H1 (cell line): ENCODE data around the gene ROR1. TPM values are rescaled to one million over a fixed set of nuclear protein-coding genes. Genes with fewer than 3 reads are reported as not detected.

Experiments used
- CTCF ChIA-PET: fragments of 300-600 bp; sonication (Branson Sonifier 250); formaldehyde crosslinking; loops from one replicate; lab custom pipeline; 2021; ENCODE audit not compliant: partially characterized antibody; lab: Charles Lee
- POLR2A ChIA-PET: fragments of 300-600 bp; sonication (Branson Sonifier 250); formaldehyde crosslinking; loops from one replicate; lab custom pipeline; 2021; ENCODE audit warnings: inconsistent platforms; ENCODE audit not compliant: partially characterized antibody; lab: Charles Lee
- DNase-seq, 2 experiments: peaks; one replicate each; pipeline versions ENCODE4 v3.0.0 to v3.0.0-alpha.2; 2010 to 2022; ENCODE audit warnings: low spot score in 2 of 2, low read depth in 1 of 2, mixed read lengths in 1 of 2
- FAIRE-seq: peaks from 2 replicates; lab custom pipeline; 2011; peaks lifted over from hg19 to GRCh38; lab: Jason Lieb, UNC
- H2AFZ ChIP-seq: 2 replicates; pipeline ENCODE4 v1.8.1; 2012; ENCODE audit warnings: low read length, inconsistent platforms
- H2AK5ac ChIP-seq: 2 replicates; pipeline ENCODE4 v1.6.1; 2013; ENCODE audit warnings: low read depth, low read length
- H2BK120ac ChIP-seq: replicated peaks from 2 replicates; pipeline ENCODE3; 2013; ENCODE audit warnings: low read depth, low read length, inconsistent platforms
- H2BK12ac ChIP-seq: 2 replicates; pipeline ENCODE4 v1.6.1; 2013; ENCODE audit warnings: low read depth, low read length
- H2BK15ac ChIP-seq: 2 replicates; pipeline ENCODE4 v1.6.1; 2013; ENCODE audit warnings: low read length
- H2BK20ac ChIP-seq: 2 replicates; pipeline ENCODE4 v1.6.1; 2013; ENCODE audit warnings: low read length
- H2BK5ac ChIP-seq: 2 replicates; pipeline ENCODE4 v1.6.1; 2013; ENCODE audit warnings: low read depth, low read length
- H3K14ac ChIP-seq: 2 replicates; pipeline ENCODE4 v1.6.1; 2013; ENCODE audit warnings: inconsistent platforms; ENCODE audit not compliant: insufficient read length
- H3K18ac ChIP-seq: 2 replicates; pipeline ENCODE4 v1.6.1; 2013; ENCODE audit warnings: low read length; ENCODE audit errors: extremely low read depth
- H3K23ac ChIP-seq: 2 replicates; pipeline ENCODE4 v1.6.1; 2013; ENCODE audit warnings: inconsistent platforms; ENCODE audit not compliant: insufficient read length
- H3K23me2 ChIP-seq: 2 replicates; pipeline ENCODE4 v1.6.1; 2013; ENCODE audit warnings: low read depth, low read length
- H3K27ac ChIP-seq: 2 replicates; pipeline ENCODE4 v1.6.1; 2011; ENCODE audit warnings: low read depth, low read length, inconsistent platforms
- H3K27me3 ChIP-seq, 4 experiments: replicated peaks in 1 of 4; 1 replicate in 1 of 4; 2 replicates in 3 of 4; pipeline versions ENCODE4 v1.6.1 to v1.8.1; 2011 to 2013; ENCODE audit warnings: low read length in 3 of 4, mild to moderate bottlenecking in 3 of 4, inconsistent platforms in 2 of 4, mixed read lengths in 2 of 4, moderate library complexity in 1 of 4; ENCODE audit not compliant: control insufficient read depth in 3 of 4, insufficient read depth in 3 of 4; ENCODE audit errors: extremely low read depth in 1 of 4
- H3K36me3 ChIP-seq, 4 experiments: 2 replicates each; pipeline versions ENCODE4 v1.6.1 to v1.8.1; 2011 to 2013; ENCODE audit warnings: mild to moderate bottlenecking in 4 of 4, low read length in 3 of 4, moderate library complexity in 2 of 4, control low read depth in 1 of 4, inconsistent platforms in 1 of 4; ENCODE audit not compliant: insufficient read depth in 4 of 4, control insufficient read depth in 2 of 4
- H3K4ac ChIP-seq: replicated peaks from 2 replicates; pipeline ENCODE3; 2013; ENCODE audit warnings: low read length, low read depth, mixed read lengths, inconsistent platforms; ENCODE audit not compliant: insufficient read length
- H3K4me1 ChIP-seq, 4 experiments: replicated peaks in 1 of 4; 1 replicate in 1 of 4; 2 replicates in 3 of 4; pipeline versions ENCODE4 v1.6.1 to v1.8.1; 2011 to 2013; ENCODE audit warnings: low read length in 3 of 4, inconsistent platforms in 2 of 4, mixed read lengths in 1 of 4; ENCODE audit not compliant: insufficient read depth in 4 of 4, control insufficient read depth in 3 of 4
- H3K4me2 ChIP-seq, 2 experiments: 2 replicates each; pipeline versions ENCODE4 v1.6.1 to v1.8.1; 2011 to 2013; ENCODE audit warnings: low read depth in 2 of 2, low read length in 2 of 2, control low read depth in 1 of 2, inconsistent platforms in 1 of 2, mild to moderate bottlenecking in 1 of 2; ENCODE audit not compliant: insufficient read depth in 1 of 2
- H3K4me3 ChIP-seq, 4 experiments: fragments of 200-600, 300-600 bp in 1 of 4; sonication (generic), shearing (Covaris generic), sonication (Bioruptor Twin) in 1 of 4; 2 replicates each; pipeline versions ENCODE4 v1.5.1 to v1.8.1; 2011 to 2016; ENCODE audit warnings: low read length in 4 of 4, low read depth in 3 of 4, control low read depth in 2 of 4, inconsistent platforms in 2 of 4, mild to moderate bottlenecking in 2 of 4, mixed read lengths in 1 of 4, moderate library complexity in 1 of 4; ENCODE audit not compliant: insufficient read depth in 2 of 4; ENCODE audit errors: extremely low read depth in 1 of 4
- H3K56ac ChIP-seq: replicated peaks from 2 replicates; pipeline ENCODE3; 2013; ENCODE audit warnings: low read depth, mild to moderate bottlenecking, mixed read lengths, low read length, inconsistent platforms; ENCODE audit not compliant: insufficient read length
- H3K79me1 ChIP-seq: 2 replicates; pipeline ENCODE4 v1.6.1; 2013; ENCODE audit warnings: low read depth, low read length, control low read depth
- H3K79me2 ChIP-seq, 2 experiments: 2 replicates each; pipeline versions ENCODE4 v1.6.1 to v1.8.1; 2012 to 2013; ENCODE audit warnings: low read length in 2 of 2, mild to moderate bottlenecking in 2 of 2, inconsistent platforms in 1 of 2; ENCODE audit not compliant: insufficient read depth in 2 of 2, control insufficient read depth in 1 of 2
- H3K9ac ChIP-seq, 4 experiments: replicated peaks in 1 of 4; 1 replicate in 1 of 4; 2 replicates in 3 of 4; pipeline versions ENCODE4 v1.6.1 to v1.8.1; 2011 to 2013; ENCODE audit warnings: low read depth in 3 of 4, low read length in 3 of 4, control low read depth in 2 of 4, mild to moderate bottlenecking in 2 of 4, moderate library complexity in 2 of 4, inconsistent platforms in 1 of 4; ENCODE audit errors: extremely low read depth in 1 of 4
- H3K9me3 ChIP-seq, 2 experiments: 2 replicates each; pipeline versions ENCODE4 v1.6.1 to v1.8.1; 2012 to 2013; ENCODE audit warnings: mild to moderate bottlenecking in 2 of 2, moderate library complexity in 2 of 2, control low read depth in 1 of 2, inconsistent platforms in 1 of 2, low read depth in 1 of 2, low read length in 1 of 2, mixed read lengths in 1 of 2; ENCODE audit not compliant: insufficient read depth in 2 of 2
- H4K20me1 ChIP-seq, 2 experiments: replicated peaks in 1 of 2; 2 replicates each; pipeline versions ENCODE3 to v1.8.1; 2011 to 2013; ENCODE audit warnings: inconsistent platforms in 2 of 2, low read length in 2 of 2, mild to moderate bottlenecking in 1 of 2; ENCODE audit not compliant: insufficient read depth in 2 of 2, control insufficient read depth in 1 of 2
- H4K5ac ChIP-seq: 2 replicates; pipeline ENCODE4 v1.6.1; 2013; ENCODE audit warnings: low read length, low read depth, mixed read lengths, inconsistent platforms; ENCODE audit not compliant: insufficient read length
- H4K8ac ChIP-seq: 2 replicates; pipeline ENCODE4 v1.8.0; 2013; ENCODE audit warnings: mild to moderate bottlenecking, moderate library complexity, low read length, inconsistent platforms; ENCODE audit not compliant: insufficient read depth; ENCODE audit errors: extremely low read depth
- H4K91ac ChIP-seq: replicated peaks from 2 replicates; pipeline ENCODE3; 2013; ENCODE audit warnings: low read length, mixed read lengths, inconsistent platforms; ENCODE audit not compliant: insufficient read length
- ATF2 ChIP-seq: IDR thresholded peaks from 2 replicates; pipeline ENCODE4 v1.6.1; 2012; ENCODE audit warnings: low read length, inconsistent platforms
- BRCA1 ChIP-seq: IDR thresholded peaks from 2 replicates; pipeline ENCODE4 v1.6.1; 2012; ENCODE audit warnings: low read depth, low read length, improper control_type of control experiment
- CEBPB ChIP-seq: IDR thresholded peaks from 2 replicates; pipeline ENCODE4 v1.6.1; 2012; ENCODE audit warnings: low read depth, low read length
- CHD1 ChIP-seq: IDR thresholded peaks from 2 replicates; pipeline ENCODE4 v1.6.1; 2012; ENCODE audit warnings: low read depth, low read length, improper control_type of control experiment
- CTBP2 ChIP-seq: IDR thresholded peaks from 2 replicates; pipeline ENCODE4 v1.7.0; 2011; ENCODE audit warnings: borderline replicate concordance, mild to moderate bottlenecking, moderate library complexity, mixed read lengths, low read length; ENCODE audit not compliant: insufficient read depth, insufficient read length
- JUN ChIP-seq: IDR thresholded peaks from 2 replicates; pipeline ENCODE4 v1.6.1; 2011; ENCODE audit warnings: low read depth, mild to moderate bottlenecking, improper control_type of control experiment, low read length
- MAX ChIP-seq: IDR thresholded peaks from 2 replicates; pipeline ENCODE4 v1.6.1; 2012; ENCODE audit warnings: inconsistent platforms
- NANOG ChIP-seq: IDR thresholded peaks from 2 replicates; pipeline ENCODE4 v1.6.1; 2011; ENCODE audit warnings: low read length, low read depth, mild to moderate bottlenecking, inconsistent platforms; ENCODE audit not compliant: insufficient read depth, poor library complexity, severe bottlenecking
- POLR2A ChIP-seq, 2 experiments: IDR thresholded peaks; 1 replicate in 1 of 2; 2 replicates in 1 of 2; pipeline ENCODE4 v1.6.1; 2011; ENCODE audit warnings: low read depth in 2 of 2, low read length in 2 of 2, mild to moderate bottlenecking in 2 of 2; ENCODE audit errors: control extremely low read depth in 1 of 2
- RBBP5 ChIP-seq: IDR thresholded peaks from 2 replicates; pipeline ENCODE4 v1.7.1; 2012; ENCODE audit warnings: low read depth, mild to moderate bottlenecking, inconsistent platforms, low read length, moderate library complexity, borderline replicate concordance
- SIN3A ChIP-seq, 2 experiments: IDR thresholded peaks in 1 of 2; conservative IDR thresholded peaks in 1 of 2; 2 replicates each; pipeline ENCODE4 v1.6.1; 2011 to 2012; ENCODE audit warnings: low read length in 2 of 2, improper control_type of control experiment in 1 of 2, low read depth in 1 of 2, mild to moderate bottlenecking in 1 of 2
- SIX5 ChIP-seq: IDR thresholded peaks from 2 replicates; pipeline ENCODE4 v1.6.1; 2011; ENCODE audit warnings: mild to moderate bottlenecking, low read depth, low read length
- TAF1 ChIP-seq: IDR thresholded peaks from 2 replicates; pipeline ENCODE4 v1.6.1; 2011; ENCODE audit warnings: mild to moderate bottlenecking, low read depth, low read length
- WGBS, 2 experiments: shearing (Covaris generic) in 1 of 2; methylation state at CpG; one replicate each; pipeline versions ENCODE4 v1.1.6 to v1.1.7; 2013 to 2015; ENCODE audit warnings: low lambda C conversion rate in 2 of 2, mixed read lengths in 2 of 2, inconsistent platforms in 1 of 2, low coverage in 1 of 2, missing lambda C conversion rate in 1 of 2; ENCODE audit not compliant: insufficient replicate concordance in 2 of 2, insufficient coverage in 1 of 2, insufficient read length in 1 of 2; ENCODE audit errors: extremely low coverage in 1 of 2, missing lambda C conversion rate in 1 of 2; 5-methylcytosine and 5-hydroxymethylcytosine counted together
- polyA plus RNA-seq, 7 experiments: library from polyadenylated mRNA; depleted of rRNA in 3 of 7; stranded (reverse) in 5 of 7; unstranded in 2 of 7; fragments of >200 nt in 5 of 7; fragments of 200-250 nt in 2 of 7; gene quantifications; 1 replicate in 5 of 7; 2 replicates in 1 of 7; 4 replicates in 1 of 7; pipeline versions ENCODE4 v1.2.1 to v1.2.3, GENCODE V29; 2011 to 2013; ENCODE audit warnings: missing spikeins in 2 of 7, mixed read lengths in 2 of 7
- total RNA-seq: library from RNA; stranded (reverse); fragmentation: NEBNext Ultra II Directional; extraction: Animal tissue kit (Norgen Biotek cat#: 25700); gene quantifications from 2 replicates; pipeline ENCODE4 v1.2.1, GENCODE V29; 2021

Gene ROR1
- total and polyA plus RNA-seq, 2 of the 8 experiments (the other 6 are each of a cell fraction or from before 2014, with no cell fraction given) = 33.6 to 73.6 TPM

GRCh38 chr1:64167176-64167575, 393.4 kb downstream of the ROR1 start:
- no peaks in the 10 kb centered on the region for H3K79me2 ChIP-seq
- H3K56ac ChIP-seq = no peak overlapping the region
- peaks cover 9 to 11% of the 10 kb centered on the region in 2 experiments; a peak in 2 of 4 replicates for H3K9me3 ChIP-seq
- H3K23me2 ChIP-seq = no peaks in the 10 kb centered on the region
- no peak overlapping the region for H3K4me3 ChIP-seq
- H3K14ac ChIP-seq = no peak overlapping the region
- H4K8ac ChIP-seq = no peak overlapping the region
- no peaks in the 10 kb centered on the region; a peak in 1 of 7 replicates for H3K4me1 ChIP-seq
- no peak overlapping the region for H3K23ac ChIP-seq
- peaks cover under 1 to 42% (median 18%) of the 10 kb centered on the region in 4 experiments; a peak in 5 of 8 replicates for H3K36me3 ChIP-seq
- ChIA-PET POLR2A (no interaction called here), CTCF (interaction anchor here (1.2 to 1.9 kb wide), 3 partner anchors 249 to 492 kb away, joined by 3 to 5 read pairs (median 3); no protein-coding TSS in a partner anchor)
- no peak overlapping the region for H2BK12ac ChIP-seq
- H3K79me1 ChIP-seq = no peaks in the 10 kb centered on the region
- no peak overlapping the region for H2BK5ac ChIP-seq
- H2AFZ ChIP-seq = no peak overlapping the region
- 87% methylated on average over 2 of the region's 2 CpGs; no CpG with 5 or more reads in 1 of the 2 experiments for WGBS, 2 experiments
- H4K91ac ChIP-seq = no peak overlapping the region
- no peak overlapping the region for H2BK120ac ChIP-seq
- H2AK5ac ChIP-seq = no peak overlapping the region
- no peak overlapping the region for H3K4ac ChIP-seq
- FAIRE-seq (no peak), DNase-seq (no peak)
- no peak overlapping the region for H3K4me2 ChIP-seq
- no peaks in the 10 kb centered on the region for H3K27me3 ChIP-seq
- H2BK15ac ChIP-seq = no peak overlapping the region
- H2BK20ac ChIP-seq = no peak overlapping the region
- H3K27ac ChIP-seq = no peak overlapping the region
- no peak overlapping the region for H3K9ac ChIP-seq
- no peaks in the 10 kb centered on the region for H4K20me1 ChIP-seq
- H3K18ac ChIP-seq = no peak overlapping the region
- no peak overlapping the region for H4K5ac ChIP-seq
- TF ChIP-seq ATF2 (no peak), MAX (no peak), CEBPB (no peak), NANOG (no peak), BRCA1 (no peak), CHD1 (no peak), SIN3A (conservative IDR thresholded peaks at IDR 0.05 in 1 of 2, IDR thresholded peaks at IDR 0.05 in 1 of 2; ENCODE audit: low read depth in 1 of 2, low read length in 2 of 2) (no peak), POLR2A (IDR thresholded peaks at IDR 0.05; ENCODE audit: control extremely low read depth in 1 of 2, low read depth in 2 of 2, low read length in 2 of 2) (no peak), CTBP2 (no peak), JUN (no peak), RBBP5 (no peak), SIX5 (no peak), TAF1 (no peak)
